Middle frontal gyrus (tissue), 1 donor: ENCODE data around the gene PLCB4.

Source experiments
- DNase-seq: peaks from one replicate; pipeline ENCODE4 v3.0.0-alpha.2; 2015; ENCODE audit warnings: low spot score; ENCODE audit errors: extremely low spot score

The PLCB4 gene

DNA sequence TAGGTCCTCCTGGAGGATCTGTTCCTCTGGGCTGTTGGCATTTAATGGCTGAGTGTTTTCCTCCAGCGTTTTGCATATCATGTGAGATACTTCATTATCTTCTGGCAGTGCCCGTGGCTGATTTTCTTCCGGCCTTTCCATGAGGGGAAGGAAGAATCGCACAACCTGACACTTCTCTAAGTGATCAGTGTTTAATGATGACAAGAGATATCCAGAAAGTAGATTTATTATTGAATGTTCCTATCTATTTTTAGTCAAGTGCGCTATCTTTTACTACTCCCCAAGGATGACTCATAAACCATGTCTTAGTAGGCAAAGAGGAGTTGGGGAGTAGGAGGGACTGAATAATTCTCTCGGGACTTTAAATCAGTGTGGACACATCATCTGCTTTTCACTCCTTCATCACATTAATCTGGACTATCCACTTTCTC lies 149.7 kb downstream of the PLCB4 start:
- no peak for DNase-seq

DNA sequence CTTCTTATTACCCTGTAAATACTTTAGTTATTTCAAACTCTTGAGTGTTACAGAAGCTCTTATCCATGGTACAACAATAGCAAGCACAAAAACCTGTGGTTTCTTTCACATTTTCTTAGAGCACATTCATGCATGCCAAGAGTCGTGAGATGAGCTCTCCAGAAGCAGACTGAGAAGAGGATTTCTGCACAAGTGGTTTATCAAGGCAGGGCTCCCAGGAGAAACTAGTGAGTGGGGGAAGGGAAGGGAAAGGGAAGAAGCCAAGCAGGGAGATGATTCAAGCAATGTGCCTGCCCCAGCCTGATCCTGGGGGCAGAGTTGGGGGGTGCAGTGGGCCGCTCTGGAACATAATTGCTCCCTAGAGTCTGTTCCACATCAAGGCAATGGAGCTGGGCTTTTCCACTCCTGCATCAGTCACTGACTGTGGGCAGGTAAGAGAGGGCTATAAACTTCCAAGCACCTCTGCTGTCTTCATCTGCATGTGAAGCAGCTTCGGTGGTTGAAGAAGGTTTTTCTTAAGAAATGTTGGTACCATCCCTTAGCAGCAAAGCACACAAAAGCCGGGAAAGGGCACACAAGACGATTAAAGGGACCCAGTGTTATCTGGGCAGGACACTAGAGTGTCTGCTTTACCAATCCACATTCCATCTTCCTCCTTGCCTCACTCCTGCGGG lies 152.1 kb downstream of the PLCB4 start:
- no peak for DNase-seq

DNA sequence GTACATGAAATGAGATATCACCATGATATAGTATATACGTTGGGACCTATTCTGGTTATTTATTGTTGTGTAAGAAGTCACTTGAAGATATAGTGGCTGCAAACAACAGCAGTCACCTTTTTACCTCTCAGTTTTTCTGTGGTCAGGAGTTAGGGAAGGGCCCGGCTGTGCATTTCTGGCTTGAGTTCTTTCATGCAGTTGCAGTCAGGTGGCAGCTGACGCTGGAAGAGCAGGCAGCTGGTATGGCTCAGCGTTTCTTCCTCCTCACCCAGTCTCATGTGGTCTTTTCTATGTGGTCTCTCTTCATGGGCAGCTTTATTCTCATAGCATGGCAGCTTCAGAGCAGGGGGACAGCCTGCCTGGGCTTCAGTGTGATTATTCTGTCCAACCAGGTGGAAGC lies 154.4 kb downstream of the PLCB4 start:
- no peak for DNase-seq

DNA sequence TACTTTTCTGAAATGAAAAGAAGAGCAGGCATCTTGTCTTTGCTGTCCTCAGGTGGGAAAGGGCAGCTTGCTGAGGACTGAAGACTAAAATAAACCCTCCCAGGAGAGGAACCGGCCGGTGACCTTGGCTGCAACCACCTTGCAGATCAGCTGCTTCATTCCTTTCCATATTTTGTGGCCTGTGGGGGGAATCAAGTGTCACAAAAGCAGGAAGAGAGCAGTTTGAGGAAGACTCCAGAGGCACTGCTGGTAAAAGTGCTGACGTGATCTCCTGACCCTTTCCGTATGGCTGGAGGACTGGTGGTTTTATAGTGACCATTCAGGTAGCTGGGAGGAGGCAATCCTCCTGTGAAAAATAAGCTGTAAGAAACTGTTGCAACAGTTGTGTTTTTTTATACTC lies 157.0 kb downstream of the PLCB4 start:
- no peak for DNase-seq

DNA sequence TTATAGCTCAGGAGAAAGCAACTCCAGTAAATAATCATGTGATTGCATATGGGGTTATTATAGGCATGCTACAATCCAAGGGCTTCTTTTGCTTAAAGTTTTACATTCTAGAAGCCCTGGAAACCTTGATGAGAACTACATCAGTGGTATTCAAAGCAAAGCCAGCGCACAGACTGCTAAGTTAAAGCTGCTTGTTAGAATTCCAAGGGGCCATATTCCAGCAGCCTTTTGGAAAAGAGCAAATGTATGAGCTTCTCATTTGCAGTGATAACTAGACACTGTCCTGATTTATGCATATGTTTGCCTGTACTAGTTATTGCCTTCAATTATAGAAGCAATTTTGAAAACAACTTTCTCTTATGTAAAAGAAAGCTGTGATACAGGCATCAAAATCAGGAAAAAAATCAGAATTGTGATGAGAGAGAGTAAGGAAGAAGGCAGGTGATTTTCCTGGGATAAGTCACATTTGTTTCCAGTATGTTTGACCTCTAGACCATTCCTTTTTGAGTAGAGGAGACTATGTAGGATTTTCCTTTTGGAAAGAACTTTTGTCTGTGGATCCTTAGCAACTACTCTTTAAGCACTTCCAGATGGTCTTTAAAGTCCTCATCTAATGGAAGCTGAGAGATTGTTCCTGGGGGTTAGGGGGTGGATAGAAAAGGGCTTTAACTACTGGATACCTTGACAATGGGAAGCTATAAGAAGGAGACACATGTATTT lies 159.2 kb downstream of the PLCB4 start:
- no peak for DNase-seq

DNA sequence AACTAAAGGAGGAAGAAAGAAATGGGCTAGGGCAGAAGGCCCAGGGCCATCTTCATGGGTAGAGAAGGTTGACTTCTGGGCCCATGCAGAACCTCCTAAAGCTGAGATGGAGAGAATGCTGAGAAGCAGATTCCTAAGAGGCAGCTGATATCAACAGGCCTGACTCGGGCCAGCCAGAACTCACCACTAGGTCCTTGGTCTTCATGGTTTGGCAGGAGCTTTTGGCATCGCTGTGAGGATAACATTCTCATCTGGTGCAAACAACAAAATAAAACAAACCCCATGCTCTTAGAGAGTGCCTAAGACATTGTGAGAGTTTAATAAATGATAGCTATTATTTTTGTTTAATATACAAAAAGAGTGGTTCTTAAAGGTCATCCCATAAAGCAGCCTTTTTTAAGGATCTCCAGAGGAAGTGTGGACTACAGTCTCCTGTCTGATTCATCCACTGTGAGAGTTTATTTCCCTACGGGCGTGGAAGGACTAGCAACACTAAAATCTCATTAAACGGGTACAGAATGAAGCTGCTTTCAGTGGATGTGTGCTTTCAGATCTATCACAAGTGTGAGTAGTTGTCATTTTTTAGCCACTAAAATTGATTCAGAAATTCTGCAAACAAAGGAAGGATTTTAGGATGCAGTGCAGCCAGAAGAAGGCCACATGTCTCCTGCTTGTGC lies 160.0 kb downstream of the PLCB4 start:
- no peak for DNase-seq

DNA sequence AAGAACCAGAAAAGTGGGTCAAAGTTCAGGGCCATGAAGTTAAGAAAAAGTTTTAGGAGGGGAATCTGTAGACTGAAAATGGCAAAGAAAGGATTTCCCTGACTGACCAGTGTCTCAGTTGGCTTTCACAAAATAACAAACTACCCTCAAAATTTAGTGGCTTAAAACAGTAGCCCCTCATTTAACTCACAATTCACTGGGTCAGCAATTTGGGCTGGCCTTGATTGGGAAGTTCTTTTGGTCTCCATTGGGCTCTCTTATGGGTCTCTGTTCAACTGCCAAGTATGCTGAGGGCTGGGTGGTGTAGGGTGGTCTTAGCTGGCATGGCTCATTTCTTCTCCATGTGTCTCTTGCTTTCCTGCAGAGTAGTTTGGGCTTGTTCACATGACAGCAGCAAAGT lies 161.5 kb downstream of the PLCB4 start:
- no peak for DNase-seq

DNA sequence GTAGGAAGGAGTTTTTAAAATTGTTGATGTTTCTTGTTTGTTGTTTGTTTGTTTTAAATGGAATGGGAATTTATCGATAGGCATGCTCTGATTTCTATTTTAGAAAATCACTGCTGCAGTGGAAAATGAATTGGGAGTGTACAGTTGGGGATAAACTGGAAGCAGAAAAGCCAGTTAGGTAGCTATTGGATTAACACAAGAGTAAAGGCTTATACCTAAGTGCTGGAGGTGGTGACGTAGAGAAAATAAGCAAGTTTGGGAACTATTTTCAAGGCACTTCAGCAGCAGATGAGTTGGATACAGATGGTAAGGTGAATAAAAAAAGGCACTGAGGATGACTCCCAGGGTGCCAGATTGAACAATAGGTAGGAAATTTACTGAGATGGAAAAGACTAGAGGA lies 164.9 kb downstream of the PLCB4 start:
- DNase-seq: no peak

DNA sequence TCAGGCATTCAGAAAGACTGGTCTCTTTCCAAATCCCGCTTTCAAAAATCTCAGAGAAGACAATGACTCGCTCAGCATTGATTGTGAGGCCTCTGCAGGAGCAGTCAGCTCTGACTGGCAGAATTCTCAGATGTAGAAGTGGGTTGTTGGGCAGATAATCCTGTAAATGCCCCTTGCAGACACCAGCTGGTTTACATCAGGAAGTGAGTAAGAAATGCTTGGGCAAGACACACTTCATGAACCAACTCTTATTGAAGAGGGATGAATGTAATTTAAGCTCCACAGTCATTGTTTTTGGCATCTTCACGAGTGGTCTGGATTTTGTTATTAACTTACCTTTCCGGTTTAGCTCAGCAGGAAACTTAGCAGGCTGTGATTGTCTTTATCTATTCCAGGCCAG lies 166.6 kb downstream of the PLCB4 start:
- DNase-seq: no peak

DNA sequence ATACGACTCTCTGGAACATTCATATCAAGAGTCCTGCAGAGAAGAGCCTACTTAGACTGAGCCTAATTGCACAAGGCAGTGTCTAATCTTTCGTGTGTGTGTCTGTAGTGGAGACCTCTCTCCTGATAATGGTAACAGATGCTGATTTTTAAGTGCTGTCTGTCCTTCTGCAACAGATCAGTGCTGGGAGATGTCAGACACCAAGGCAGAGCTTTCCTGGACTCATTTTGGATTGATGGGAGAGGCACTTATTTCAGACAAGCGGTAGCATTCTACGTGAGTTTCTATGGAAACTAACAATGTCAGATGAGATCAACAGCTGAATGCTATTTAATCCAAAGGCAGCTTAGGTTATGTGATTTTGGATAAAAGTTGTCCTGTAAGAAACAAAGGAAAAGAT lies 167.6 kb downstream of the PLCB4 start:
- DNase-seq: no peak

DNA sequence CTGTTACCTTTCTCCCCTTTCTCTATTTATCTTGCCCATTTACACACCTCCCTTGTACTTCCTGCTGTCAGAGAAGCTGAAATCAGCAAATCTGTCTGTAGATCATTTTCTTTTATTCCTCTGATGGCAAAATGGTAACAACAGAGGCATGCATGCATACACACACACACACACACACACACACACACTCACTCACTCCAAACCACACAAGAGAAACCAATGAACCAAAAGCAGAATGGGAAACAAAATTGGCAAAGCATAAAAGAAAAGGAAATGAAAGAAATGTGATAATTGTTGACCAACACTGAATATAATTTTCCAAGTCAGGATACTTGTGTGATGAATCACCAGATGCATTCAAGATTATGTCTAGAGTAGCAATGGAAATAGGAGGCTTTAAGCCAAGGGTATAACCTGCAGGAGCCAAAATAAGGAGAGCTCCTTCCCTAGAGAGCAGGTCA lies 172.4 kb downstream of the PLCB4 start:
- no peak for DNase-seq

DNA sequence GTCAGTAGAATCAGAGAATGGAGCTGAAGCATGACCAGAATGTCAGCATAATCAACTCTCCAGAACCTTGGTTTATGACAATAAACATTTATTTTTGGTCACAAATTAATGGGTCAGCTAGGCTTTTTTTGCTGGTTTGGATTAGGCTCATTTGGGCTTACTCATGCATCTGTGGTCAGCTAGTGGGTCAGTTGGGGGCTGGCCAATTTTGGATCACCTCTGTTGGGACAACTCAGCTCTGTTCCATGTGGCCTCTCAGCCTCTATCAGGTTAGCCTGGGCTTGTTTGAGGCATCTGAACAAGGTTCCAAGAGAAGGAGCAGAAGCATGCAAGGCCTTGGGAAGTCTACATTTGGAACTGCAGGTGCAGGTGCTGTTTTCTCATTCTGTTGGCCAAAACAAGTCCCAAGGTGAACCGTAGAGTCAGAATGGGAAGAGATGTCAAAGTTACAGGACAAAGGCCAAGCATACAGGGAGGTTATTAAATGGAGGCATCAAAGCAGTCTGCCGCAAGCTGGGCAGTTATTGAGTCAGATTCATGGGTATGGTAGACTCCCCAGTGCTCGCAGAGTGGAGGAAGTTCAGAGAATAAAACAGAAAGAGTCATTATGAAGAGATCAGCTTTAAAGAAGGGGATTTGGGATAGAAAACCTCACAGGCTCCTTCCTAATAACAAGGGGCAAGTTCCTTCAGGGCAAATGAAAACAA lies 173.0 kb downstream of the PLCB4 start:
- DNase-seq: no peak

DNA sequence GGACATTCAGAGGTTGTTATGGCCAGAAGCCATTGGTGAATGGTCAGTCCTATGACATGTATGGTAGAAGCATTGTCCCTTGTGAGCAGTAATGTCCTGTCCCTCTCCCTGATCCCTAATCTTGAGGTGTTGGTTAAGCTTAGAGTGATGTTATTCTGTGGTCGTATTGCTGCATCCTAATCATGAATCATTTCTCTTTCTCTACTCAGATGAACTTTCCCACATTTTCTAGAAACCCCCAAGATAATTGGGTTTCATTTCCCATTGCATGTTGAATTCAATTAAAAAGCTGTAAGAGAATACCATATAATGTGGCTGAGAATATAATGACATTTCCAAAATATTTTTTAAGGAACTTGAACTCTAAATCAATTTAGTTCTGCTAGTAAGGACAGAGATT lies 175.1 kb downstream of the PLCB4 start:
- DNase-seq: no peak

DNA sequence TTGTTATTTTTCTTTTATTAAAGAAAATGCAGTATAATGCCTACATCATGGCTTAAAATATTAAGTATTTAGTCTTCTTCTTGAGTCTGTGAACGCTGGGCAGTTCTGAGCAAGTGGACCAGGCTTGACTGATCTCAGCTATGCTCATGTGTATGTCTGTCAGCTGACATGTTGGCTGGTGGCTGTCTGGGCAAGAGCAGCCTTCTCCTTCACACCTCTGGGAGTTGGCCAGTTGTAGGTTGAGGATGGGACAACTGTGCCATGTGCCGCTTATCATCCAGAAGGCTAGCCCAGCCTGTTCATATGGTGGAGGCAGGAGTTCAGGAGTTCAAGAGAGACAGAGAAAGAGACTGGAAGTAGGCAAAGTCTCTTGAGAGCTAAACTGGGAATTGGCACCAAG lies 175.9 kb downstream of the PLCB4 start:
- DNase-seq: no peak

DNA sequence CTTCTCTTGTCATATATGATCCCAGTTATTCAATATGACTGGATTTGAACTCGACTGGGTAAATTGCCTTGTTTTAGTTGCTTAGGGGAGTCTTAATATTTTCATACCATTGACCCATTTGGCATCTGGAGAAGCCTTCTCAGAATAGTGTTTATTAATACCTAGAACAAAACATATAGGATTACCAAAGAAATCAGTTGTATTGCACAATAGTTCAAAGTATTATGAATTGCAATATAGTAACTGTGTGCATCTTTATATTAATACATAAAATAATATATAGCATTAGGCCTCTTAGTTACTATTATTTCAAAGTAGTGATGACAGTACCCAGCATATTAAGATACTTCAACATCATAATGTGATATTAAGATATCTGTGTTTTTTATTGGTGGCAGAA lies 177.8 kb downstream of the PLCB4 start:
- no peak for DNase-seq

DNA sequence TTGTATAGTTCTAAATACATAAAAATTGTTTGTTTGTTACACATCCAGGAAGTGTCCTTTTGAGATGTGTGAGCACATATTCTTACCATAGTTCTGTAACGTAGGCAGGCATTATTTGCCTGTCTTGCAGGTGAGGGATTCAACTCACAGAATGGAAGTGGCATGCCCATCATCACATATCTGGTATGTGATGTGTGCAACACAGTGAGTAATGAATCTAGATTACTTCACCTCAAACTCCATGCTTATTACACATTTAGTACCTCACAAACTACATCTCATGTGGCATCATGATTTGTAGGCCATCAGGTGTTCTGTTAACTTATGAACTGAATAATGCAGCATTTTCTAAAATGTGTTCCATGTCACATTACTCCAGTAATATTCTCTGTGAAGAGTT lies 181.6 kb downstream of the PLCB4 start:
- no peak for DNase-seq

DNA sequence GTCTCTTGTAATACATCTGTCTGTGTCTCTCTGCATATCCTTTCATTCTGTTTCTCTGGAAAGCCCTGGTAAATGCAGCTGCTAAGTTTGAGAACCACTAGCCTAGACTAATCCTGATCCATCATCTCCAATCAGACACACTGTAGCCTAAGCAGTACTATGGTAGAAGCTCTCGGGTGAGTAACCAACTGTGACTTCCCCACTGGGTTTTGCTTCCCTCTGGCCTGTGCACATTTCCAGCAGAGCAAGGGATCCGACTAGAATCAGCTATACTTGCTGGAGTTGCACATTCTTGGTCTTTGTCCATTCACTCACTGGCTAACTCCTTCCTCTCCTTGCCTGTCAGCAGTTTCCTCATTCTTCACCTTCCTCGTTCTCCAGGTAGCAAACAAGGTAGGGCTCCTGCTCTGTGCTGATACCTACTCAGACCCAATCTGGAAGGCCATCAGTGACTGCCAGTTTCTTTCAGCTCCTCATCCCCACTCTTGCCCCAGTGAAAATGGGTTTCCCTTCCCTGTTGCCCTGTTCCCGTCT lies 184.2 kb downstream of the PLCB4 start:
- DNase-seq: no peak

DNA sequence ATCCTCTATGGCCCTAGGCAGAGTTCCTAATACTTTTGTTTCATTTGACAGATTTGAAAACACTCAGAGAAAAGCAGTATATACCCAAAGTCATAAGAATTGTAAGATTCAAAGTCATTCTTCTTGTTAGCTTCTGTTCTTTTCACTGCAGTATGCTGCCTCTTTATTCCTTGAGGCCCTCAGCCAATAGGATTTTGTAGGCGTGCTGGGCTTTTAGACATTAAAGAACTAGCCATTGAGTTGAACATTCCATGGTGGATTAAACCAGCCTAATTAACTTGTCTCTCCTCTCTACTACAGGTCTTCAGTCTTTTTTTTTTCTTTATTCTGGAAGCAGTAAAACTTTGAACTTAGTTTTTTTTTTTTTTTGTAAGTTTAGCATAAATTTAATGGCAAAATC lies 186.3 kb downstream of the PLCB4 start:
- no peak for DNase-seq

DNA sequence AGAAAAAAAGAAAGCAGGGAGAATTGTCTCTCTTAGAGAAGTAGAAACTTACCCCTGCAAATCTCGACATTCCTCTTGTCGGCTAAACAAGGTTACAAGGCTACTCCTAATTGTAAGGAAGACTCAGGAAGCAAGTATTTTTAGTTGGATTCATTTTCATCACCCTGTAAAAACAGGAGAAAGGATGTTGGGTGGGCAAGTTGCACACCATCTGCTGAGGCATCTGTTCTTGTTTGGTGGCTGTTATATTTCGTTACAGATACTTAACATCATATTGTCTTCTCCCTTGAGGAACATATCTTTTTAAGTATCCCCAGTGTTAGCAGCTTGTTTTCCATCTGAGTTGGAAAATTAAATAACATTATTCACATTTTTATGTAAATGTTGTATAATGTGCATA lies 187.5 kb downstream of the PLCB4 start:
- DNase-seq: peak; percentile 36

DNA sequence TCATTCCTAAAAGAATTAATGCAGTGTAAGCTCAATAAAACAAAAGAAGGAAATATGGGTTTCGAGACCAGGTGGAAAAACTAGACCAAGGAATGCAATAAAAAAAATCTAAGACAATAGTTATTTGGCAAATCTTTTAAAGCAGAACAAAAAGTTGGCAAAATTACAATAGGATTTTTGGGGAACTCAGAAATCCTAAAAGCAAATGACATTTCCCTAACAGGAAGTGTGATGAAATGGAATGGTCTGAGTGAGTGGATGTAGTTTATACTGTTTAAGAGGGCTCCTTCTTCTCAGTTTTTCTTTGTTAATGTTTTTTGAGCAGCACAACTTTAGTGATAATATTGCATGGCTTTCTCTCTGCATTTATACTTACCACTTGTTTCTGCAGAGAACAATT lies 190.0 kb downstream of the PLCB4 start:
- DNase-seq: no peak

DNA sequence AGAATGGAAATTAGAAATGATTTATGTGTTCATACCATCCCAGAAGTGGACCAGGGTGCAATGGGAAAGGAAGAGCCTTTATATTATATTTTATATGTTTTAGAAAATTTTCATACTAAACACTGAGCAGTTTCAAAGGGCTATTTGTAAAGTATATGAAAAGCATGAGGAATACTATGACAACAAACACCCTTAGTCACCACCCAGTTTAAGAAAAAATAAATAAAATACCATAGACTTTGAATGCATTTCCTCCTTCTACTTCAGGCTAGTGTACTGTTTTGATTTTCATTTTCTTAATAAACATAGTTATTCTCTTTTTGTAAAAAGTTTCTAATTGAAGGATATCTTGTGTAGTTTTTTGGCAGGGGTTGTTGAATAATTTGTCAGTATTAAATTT lies 191.1 kb downstream of the PLCB4 start:
- no peak for DNase-seq

DNA sequence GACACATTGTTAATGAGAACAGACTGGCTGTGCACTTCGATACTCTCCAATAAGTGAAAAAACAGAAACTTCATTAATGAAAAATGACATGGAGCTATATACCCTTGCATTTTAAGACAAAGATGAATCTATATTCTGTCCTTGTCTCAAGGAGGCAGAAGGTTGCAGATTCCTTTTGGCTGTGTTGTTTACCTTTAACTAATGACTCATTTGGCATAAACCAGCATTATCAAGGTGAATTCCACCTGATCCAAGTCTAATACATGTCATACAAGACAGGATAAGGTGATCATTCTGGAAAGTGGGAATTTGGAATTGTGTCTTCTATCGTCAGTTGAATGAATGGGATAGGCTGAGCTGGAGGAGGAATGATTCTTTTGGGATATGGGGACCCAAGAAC lies 192.9 kb downstream of the PLCB4 start:
- no peak for DNase-seq
